ENCODE data around the gene ADAMTS13.
"Not testable (repeated sequence)": the region's sequence is repeated elsewhere in the genome, so short reads cannot be mapped to it uniquely, and the experiment has no call there.

DNA sequence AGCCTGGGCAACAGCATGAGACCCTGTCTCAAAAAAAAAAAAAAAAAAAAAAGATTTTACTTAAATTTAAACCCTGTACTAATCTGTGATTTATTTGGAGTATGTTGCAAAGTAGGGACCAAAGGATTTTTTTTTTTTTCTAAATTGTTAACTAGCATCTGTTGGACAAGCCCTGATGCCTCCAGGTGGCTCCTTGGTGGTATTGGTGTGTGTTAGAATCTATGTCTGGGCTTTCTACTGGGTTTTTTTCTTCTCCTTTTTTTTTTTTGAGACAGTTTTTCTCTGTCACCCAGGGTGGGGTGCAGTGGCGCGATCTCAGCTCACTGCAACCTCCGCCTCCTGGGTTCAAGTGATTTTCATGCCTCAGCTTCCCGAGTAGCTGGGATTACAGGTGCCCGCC lies 29.7 kb downstream of the ADAMTS13 start:
- TF ChIP-seq, protein P1, sequence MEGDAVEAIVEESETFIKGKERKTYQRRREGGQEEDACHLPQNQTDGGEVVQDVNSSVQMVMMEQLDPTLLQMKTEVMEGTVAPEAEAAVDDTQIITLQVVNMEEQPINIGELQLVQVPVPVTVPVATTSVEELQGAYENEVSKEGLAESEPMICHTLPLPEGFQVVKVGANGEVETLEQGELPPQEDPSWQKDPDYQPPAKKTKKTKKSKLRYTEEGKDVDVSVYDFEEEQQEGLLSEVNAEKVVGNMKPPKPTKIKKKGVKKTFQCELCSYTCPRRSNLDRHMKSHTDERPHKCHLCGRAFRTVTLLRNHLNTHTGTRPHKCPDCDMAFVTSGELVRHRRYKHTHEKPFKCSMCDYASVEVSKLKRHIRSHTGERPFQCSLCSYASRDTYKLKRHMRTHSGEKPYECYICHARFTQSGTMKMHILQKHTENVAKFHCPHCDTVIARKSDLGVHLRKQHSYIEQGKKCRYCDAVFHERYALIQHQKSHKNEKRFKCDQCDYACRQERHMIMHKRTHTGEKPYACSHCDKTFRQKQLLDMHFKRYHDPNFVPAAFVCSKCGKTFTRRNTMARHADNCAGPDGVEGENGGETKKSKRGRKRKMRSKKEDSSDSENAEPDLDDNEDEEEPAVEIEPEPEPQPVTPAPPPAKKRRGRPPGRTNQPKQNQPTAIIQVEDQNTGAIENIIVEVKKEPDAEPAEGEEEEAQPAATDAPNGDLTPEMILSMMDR (IDR thresholded peaks at IDR 0.05) = not testable (repeated sequence)
- not testable (repeated sequence) for TF ChIP-seq POLR2A (IDR thresholded peaks at IDR 0.05)

All from Peyer's patch (tissue), 4 donors.